T-cell (primary cell): ENCODE data around the gene CDK5RAP1. TPM values are rescaled to one million over a fixed set of nuclear protein-coding genes. Genes with fewer than 3 reads are reported as not detected.

Experiments used
- ATAC-seq, 4 experiments: fragments of 200-7000 bp in 3 of 4; fragments of 150-1000 bp in 1 of 4; cut with Tn5 transposase; replicated peaks in 1 of 4; 1 replicate in 3 of 4; 2 replicates in 1 of 4; pipeline ENCODE4 v1.10.0; 2021; ENCODE audit warnings: moderate library complexity in 3 of 4, mild to moderate bottlenecking in 2 of 4, moderate number of reproducible peaks in 1 of 4
- CTCF ChIA-PET, 2 donors: fragments of 300-600 bp; sonication (Branson Sonifier 250); formaldehyde crosslinking; loops; one replicate each; lab custom pipeline; 2022; ENCODE audit warnings: antibody characterized with exemption in 2 of 2; lab: Charles Lee
- POLR2A ChIA-PET, 2 donors: fragments of 300-600 bp; sonication (Branson Sonifier 250); formaldehyde crosslinking; loops; one replicate each; lab custom pipeline; 2022; ENCODE audit warnings: antibody characterized with exemption in 2 of 2; lab: Charles Lee
- DNase-seq, 35 experiments: peaks; one replicate each; pipeline versions ENCODE4 v3.0.0 to v3.0.0-alpha.2; 2013 to 2023
- H3K27ac ChIP-seq: one replicate; pipeline ENCODE4 v1.5.1; 2013; ENCODE audit warnings: low read length
- H3K27me3 ChIP-seq, 2 experiments: replicated peaks in 1 of 2; 1 replicate in 1 of 2; 2 replicates in 1 of 2; pipeline versions ENCODE4 v1.6.1 to v1.7.0; 2013; ENCODE audit warnings: low read length in 1 of 2, mixed read lengths in 1 of 2; ENCODE audit not compliant: control insufficient read depth in 2 of 2, insufficient read depth in 2 of 2; ENCODE audit errors: extremely low read depth in 1 of 2
- H3K36me3 ChIP-seq, 2 donors: 1 replicate in 1 of 2; 2 replicates in 1 of 2; pipeline versions ENCODE4 v1.6.1 to v1.7.0; 2013; ENCODE audit warnings: low read length in 1 of 2; ENCODE audit not compliant: control insufficient read depth in 2 of 2, insufficient read depth in 1 of 2; ENCODE audit errors: extremely low read depth in 1 of 2
- H3K4me1 ChIP-seq, 2 experiments: 1 replicate in 1 of 2; 2 replicates in 1 of 2; pipeline versions ENCODE4 v1.6.1 to v1.7.0; 2013; ENCODE audit warnings: low read length in 2 of 2, mixed read lengths in 1 of 2; ENCODE audit not compliant: insufficient read depth in 2 of 2, control insufficient read depth in 1 of 2; ENCODE audit errors: extremely low read depth in 1 of 2
- H3K4me3 ChIP-seq, 2 donors: 1 replicate in 1 of 2; 2 replicates in 1 of 2; pipeline versions ENCODE4 v1.5.1 to v1.7.0; 2013; ENCODE audit warnings: mild to moderate bottlenecking in 2 of 2, low read length in 1 of 2, moderate library complexity in 1 of 2; ENCODE audit not compliant: control insufficient read depth in 1 of 2; ENCODE audit errors: extremely low read depth in 1 of 2
- H3K9me3 ChIP-seq: 2 replicates; pipeline ENCODE4 v1.7.0; 2013
- H3K27ac Mint-ChIP-seq, 2 donors: one replicate each; pipeline ENCODE4 v1.8.0; 2020 to 2021; ENCODE audit warnings: mild to moderate bottlenecking in 2 of 2, mixed read lengths in 2 of 2
- H3K27me3 Mint-ChIP-seq, 2 donors: one replicate each; pipeline ENCODE4 v1.8.0; 2021 to 2022; ENCODE audit warnings: mixed read lengths in 2 of 2
- H3K36me3 Mint-ChIP-seq: one replicate; pipeline ENCODE4 v1.8.0; 2021; ENCODE audit warnings: mixed read lengths
- H3K4me1 Mint-ChIP-seq, 3 donors: one replicate each; pipeline ENCODE4 v1.8.0; 2020 to 2022; ENCODE audit warnings: mixed read lengths in 3 of 3, mild to moderate bottlenecking in 1 of 3
- H3K4me3 Mint-ChIP-seq, 3 donors: one replicate each; pipeline ENCODE4 v1.8.0; 2020 to 2022; ENCODE audit warnings: mild to moderate bottlenecking in 3 of 3, mixed read lengths in 3 of 3, moderate library complexity in 3 of 3
- H3K9me3 Mint-ChIP-seq, 3 donors: one replicate each; pipeline ENCODE4 v1.8.0; 2020 to 2022; ENCODE audit warnings: mixed read lengths in 3 of 3
- WGBS: methylation state at CpG from one replicate; pipeline ENCODE4 v1.1.5; 2013; ENCODE audit warnings: missing lambda C conversion rate; ENCODE audit not compliant: insufficient coverage; 5-methylcytosine and 5-hydroxymethylcytosine counted together
- total RNA-seq, 35 experiments: library from RNA in 6 of 35; stranded (reverse) in 6 of 35; fragments of 120-200 nt in 1 of 35; gene quantifications; one replicate each; pipeline versions ENCODE4 v1.2.1 to v1.2.4 and lab custom pipeline; 2013 to 2026

CDK5RAP1 gene
- total RNA-seq, 5 donors from 2014 or later (not counting 1 experiment from before 2014, with no cell fraction given) = 42.1 to 54.3 (median 49.1) TPM

- H3K9me3 ChIP-seq = no peaks in the 10 kb centered on the region
- Mint-ChIP-seq H3K4me1 (peaks cover 16 to 60% (median 45%) of the 10 kb centered on the region in 3 donors), H3K27me3 (no peaks in the 10 kb centered on the region), H3K4me3 (no peak overlapping the region), H3K9me3 (no peaks in the 10 kb centered on the region), H3K36me3 (peaks cover 22% of the 10 kb centered on the region), H3K27ac (peak overlapping the region; percentile 40 to 48)
- DNase-seq (no peak), ATAC-seq (no peak)
- H3K4me1 ChIP-seq = peaks cover 15 to 42% of the 10 kb centered on the region in 2 experiments
- H3K27me3 ChIP-seq = no peaks in the 10 kb centered on the region
- H3K36me3 ChIP-seq = peaks cover 18 to 47% of the 10 kb centered on the region in 2 donors
- H3K27ac ChIP-seq = peak overlapping the region; percentile 90
- WGBS = no CpG with 5 or more reads among the region's 4 CpGs
- ChIA-PET POLR2A (interaction anchor here in 1 of 2 donors (0.7 kb wide), 1 partner anchor 23 kb away, joined by 4 read pairs; no protein-coding TSS in a partner anchor), CTCF (interaction anchor here (0.6 to 2.1 kb wide), 4 partner anchors 13 to 1444 kb away, joined by 3 to 10 read pairs (median 4); partner anchors contain the start of gene CDK5RAP1 (in 1 of the 2))
- H3K4me3 ChIP-seq = no peak overlapping the region
These were observed 28.3 kb downstream of the CDK5RAP1 start for GRCh38 chr20:33372993-33373441.

DNA sequence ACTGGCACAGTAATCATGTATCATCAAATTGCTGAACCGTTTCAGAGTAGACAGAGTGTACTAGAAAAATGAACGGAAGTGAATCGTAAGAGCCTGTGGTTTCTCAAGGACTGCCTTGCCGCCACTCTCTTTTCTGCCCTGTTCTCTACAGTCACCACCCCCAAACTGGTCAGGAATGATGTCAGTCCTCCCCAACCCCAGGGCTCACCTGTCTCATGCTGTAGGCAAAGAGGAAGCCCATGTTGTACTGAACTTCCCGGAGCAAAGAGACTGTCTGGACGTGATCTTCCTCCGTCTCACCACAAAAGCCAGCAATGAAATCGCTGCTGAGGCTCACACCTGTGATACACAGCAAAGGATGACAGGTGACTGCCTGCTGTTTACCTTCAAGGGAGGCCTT, 31.0 kb downstream of the CDK5RAP1 start:
- peaks cover 33% of the 10 kb centered on the region for H3K36me3 Mint-ChIP-seq
- peaks cover 0 to 43% (median 32%) of the 10 kb centered on the region in 3 donors for H3K4me1 Mint-ChIP-seq
- no peaks in the 10 kb centered on the region for H3K27me3 Mint-ChIP-seq
- ATAC-seq = peak; percentile 82 to 91 (median 86)
- Histone ChIP-seq H3K27me3 (no peaks in the 10 kb centered on the region), H3K27ac (peak overlapping the region; percentile 90), H3K4me3 (no peak overlapping the region), H3K9me3 (no peaks in the 10 kb centered on the region), H3K4me1 (peaks cover 10 to 32% of the 10 kb centered on the region in 2 experiments), H3K36me3 (peaks cover 24 to 61% of the 10 kb centered on the region in 2 donors)
- POLR2A ChIA-PET = no interaction called here
- H3K9me3 Mint-ChIP-seq = no peaks in the 10 kb centered on the region
- H3K4me3 Mint-ChIP-seq = peak overlapping the region; percentile 5 to 35 (median 10)
- CTCF ChIA-PET = no interaction called here
- peak; percentile 18 to 86 (median 68) for DNase-seq
- H3K27ac Mint-ChIP-seq = peak overlapping the region; percentile 79 to 86
- WGBS = 60% methylated on average over 7 of the region's 8 CpGs

GRCh38 chr20:33362898-33363297, 38.4 kb downstream of the CDK5RAP1 start:
- Mint-ChIP-seq H3K9me3 (no peaks in the 10 kb centered on the region), H3K27ac (no peak overlapping the region), H3K36me3 (peaks cover 64% of the 10 kb centered on the region), H3K4me3 (no peak overlapping the region), H3K4me1 (no peaks in the 10 kb centered on the region), H3K27me3 (no peaks in the 10 kb centered on the region)
- ChIA-PET POLR2A (interaction anchor here in 1 of 2 donors (0.6 kb wide), 1 partner anchor 53 kb away, joined by 3 read pairs; no protein-coding TSS in a partner anchor), CTCF (interaction anchor here in 1 of 2 donors (0.7 kb wide), 1 partner anchor 473 kb away, joined by 3 read pairs; no protein-coding TSS in a partner anchor)
- Histone ChIP-seq H3K9me3 (no peaks in the 10 kb centered on the region), H3K27ac (no peak overlapping the region), H3K36me3 (peaks cover 14 to 69% of the 10 kb centered on the region in 2 donors), H3K4me1 (no peaks in the 10 kb centered on the region), H3K4me3 (no peak overlapping the region), H3K27me3 (no peaks in the 10 kb centered on the region)
- WGBS = no CpG with 5 or more reads among the region's 1 CpG
- DNase-seq (no peak), ATAC-seq (no peak)

- no peaks in the 10 kb centered on the region for H3K27me3 ChIP-seq
- no peak overlapping the region for H3K27ac ChIP-seq
- Mint-ChIP-seq H3K27me3 (no peaks in the 10 kb centered on the region), H3K27ac (peak overlapping the region in 1 of 2 donors; percentile 55), H3K36me3 (peaks cover 50% of the 10 kb centered on the region), H3K4me3 (no peak overlapping the region), H3K4me1 (no peaks in the 10 kb centered on the region), H3K9me3 (no peaks in the 10 kb centered on the region)
- POLR2A ChIA-PET = no interaction called here
- ATAC-seq (no peak), DNase-seq (no peak)
- no peak overlapping the region for H3K4me3 ChIP-seq
- peaks cover 3 to 56% of the 10 kb centered on the region in 2 donors for H3K36me3 ChIP-seq
- no peaks in the 10 kb centered on the region for H3K9me3 ChIP-seq
- H3K4me1 ChIP-seq = no peaks in the 10 kb centered on the region
- CTCF ChIA-PET = interaction anchor here in 1 of 2 donors (0.5 to 1.2 kb wide), 2 partner anchors 13 kb away, joined by 3 read pairs; no protein-coding TSS in a partner anchor
- 86% methylated on average over 2 of the region's 8 CpGs for WGBS
These were observed 41.7 kb downstream of the CDK5RAP1 start for GRCh38 chr20:33359399-33360261.

DNA sequence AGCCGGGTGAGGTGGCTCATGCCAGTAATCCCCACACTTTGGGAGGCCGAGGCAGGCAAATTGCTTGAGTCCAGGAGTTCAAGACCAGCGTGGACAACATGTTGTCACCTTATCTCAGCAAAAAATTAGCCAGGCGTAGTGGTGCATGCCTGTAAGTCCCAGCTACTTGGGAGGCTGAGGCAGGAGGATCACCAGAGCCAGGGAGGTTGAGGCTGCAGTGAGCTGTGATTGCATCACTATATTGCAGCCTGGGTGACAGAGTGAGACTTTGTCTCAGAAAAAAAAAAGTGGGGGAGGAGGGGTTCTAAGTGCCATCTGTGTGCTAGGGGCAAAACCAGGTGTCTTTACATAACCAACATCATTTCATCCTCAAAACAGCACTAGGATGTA, 48.3 kb downstream of the CDK5RAP1 start:
- Mint-ChIP-seq H3K4me3 (no peak overlapping the region), H3K9me3 (no peaks in the 10 kb centered on the region), H3K27ac (peak overlapping the region in 1 of 2 donors; percentile 34), H3K36me3 (peaks cover 36% of the 10 kb centered on the region), H3K27me3 (no peaks in the 10 kb centered on the region), H3K4me1 (peaks cover 0 to 8% (median 0%) of the 10 kb centered on the region in 3 donors)
- ChIA-PET POLR2A (no interaction called here), CTCF (no interaction called here)
- H3K4me3 ChIP-seq = no peak overlapping the region
- H3K4me1 ChIP-seq = peaks cover 0 to 9% of the 10 kb centered on the region in 2 experiments
- H3K9me3 ChIP-seq = no peaks in the 10 kb centered on the region
- 97% methylated on average over 4 of the region's 4 CpGs for WGBS
- peaks cover 6 to 25% of the 10 kb centered on the region in 2 donors for H3K36me3 ChIP-seq
- no peak for ATAC-seq
- no peaks in the 10 kb centered on the region for H3K27me3 ChIP-seq
- no peak for DNase-seq
- no peak overlapping the region for H3K27ac ChIP-seq

GRCh38 chr20:33352258-33353012, 48.9 kb downstream of the CDK5RAP1 start:
- ChIA-PET CTCF (no interaction called here), POLR2A (no interaction called here)
- H3K9me3 Mint-ChIP-seq = no peaks in the 10 kb centered on the region
- H3K4me3 Mint-ChIP-seq = no peak overlapping the region
- ATAC-seq (no peak), DNase-seq (no peak)
- Histone ChIP-seq H3K27ac (no peak overlapping the region), H3K4me1 (peaks cover 0 to 9% of the 10 kb centered on the region in 2 experiments), H3K4me3 (no peak overlapping the region), H3K36me3 (peaks cover 6 to 22% of the 10 kb centered on the region in 2 donors), H3K9me3 (no peaks in the 10 kb centered on the region), H3K27me3 (no peaks in the 10 kb centered on the region)
- peaks cover 0 to 8% (median 0%) of the 10 kb centered on the region in 3 donors for H3K4me1 Mint-ChIP-seq
- peak overlapping the region in 1 of 2 donors; percentile 39 for H3K27ac Mint-ChIP-seq
- WGBS = 87% methylated on average over 11 of the region's 16 CpGs
- H3K36me3 Mint-ChIP-seq = peaks cover 36% of the 10 kb centered on the region
- H3K27me3 Mint-ChIP-seq = no peaks in the 10 kb centered on the region
